Esophagus (tissue), 2 donors: ENCODE data around the gene PRDM10. TPM values are rescaled to one million over a fixed set of nuclear protein-coding genes. Genes with fewer than 3 reads are reported as not detected.

Source experiments
- H3K27ac ChIP-seq, 2 donors: one replicate each; pipeline ENCODE4 v1.5.1; 2013; ENCODE audit warnings: low read depth in 2 of 2, mild to moderate bottlenecking in 2 of 2, inconsistent platforms in 1 of 2, low read length in 1 of 2, moderate library complexity in 1 of 2
- H3K27me3 ChIP-seq, 2 donors: one replicate each; pipeline ENCODE4 v1.6.1; 2013; ENCODE audit warnings: low read length in 2 of 2, control low read depth in 1 of 2, mild to moderate bottlenecking in 1 of 2; ENCODE audit not compliant: insufficient read depth in 2 of 2, control insufficient read depth in 1 of 2
- H3K36me3 ChIP-seq, 2 donors: one replicate each; pipeline ENCODE4 v1.6.1; 2013; ENCODE audit warnings: low read length in 1 of 2; ENCODE audit not compliant: control insufficient read depth in 2 of 2, insufficient read depth in 2 of 2
- H3K4me1 ChIP-seq, 2 donors: one replicate each; pipeline ENCODE4 v1.6.1; 2013; ENCODE audit warnings: low read length in 1 of 2; ENCODE audit not compliant: control insufficient read depth in 2 of 2, insufficient read depth in 2 of 2
- H3K4me3 ChIP-seq, 2 donors: one replicate each; pipeline ENCODE4 v1.5.1; 2013; ENCODE audit warnings: low read length in 2 of 2, mild to moderate bottlenecking in 2 of 2, low read depth in 1 of 2, moderate library complexity in 1 of 2
- H3K9me3 ChIP-seq, 2 donors: one replicate each; pipeline ENCODE4 v1.6.1; 2013; ENCODE audit warnings: mild to moderate bottlenecking in 2 of 2, low read depth in 1 of 2, low read length in 1 of 2, moderate library complexity in 1 of 2; ENCODE audit not compliant: control insufficient read depth in 2 of 2, insufficient read depth in 1 of 2
- WGBS, 2 donors: extraction: QIAGEN DNeasy Blood & Tissue Kit; methylation state at CpG; one replicate each; pipeline ENCODE4 v1.1.7; 2013; 5-methylcytosine and 5-hydroxymethylcytosine counted together
- polyA plus RNA-seq, 2 donors: library from polyadenylated mRNA; stranded (reverse); fragments of 200-250 nt; gene quantifications; one replicate each; pipeline ENCODE4 v1.2.3, GENCODE V29; 2013
- donor health status: healthy with polysubstance abuse.
- donor health status: Bipolar disorder and iron deficiency.

The PRDM10 gene
- polyA plus RNA-seq, 2 donors = 2.6 to 3.8 TPM

GRCh38 chr11:129999407-129999806 is 3.2 kb downstream of the PRDM10 start:
- H3K27me3 ChIP-seq = no peaks in the 10 kb centered on the region
- no peak overlapping the region for H3K27ac ChIP-seq
- no peaks in the 10 kb centered on the region for H3K9me3 ChIP-seq
- no peak overlapping the region for H3K4me3 ChIP-seq
- H3K4me1 ChIP-seq = peaks cover 2 to 3% of the 10 kb centered on the region in 2 donors
- no peaks in the 10 kb centered on the region for H3K36me3 ChIP-seq
- 72 to 89% methylated on average over 4 of the region's 4 CpGs for WGBS, 2 donors

- no peaks in the 10 kb centered on the region for H3K9me3 ChIP-seq
- no peak overlapping the region for H3K4me3 ChIP-seq
- WGBS, 2 donors = 94 to 96% methylated on average over 7 of the region's 7 CpGs
- H3K36me3 ChIP-seq = no peaks in the 10 kb centered on the region
- H3K4me1 ChIP-seq = peaks cover 2 to 3% of the 10 kb centered on the region in 2 donors
- no peak overlapping the region for H3K27ac ChIP-seq
- H3K27me3 ChIP-seq = no peaks in the 10 kb centered on the region
These were observed 3.7 kb downstream of the PRDM10 start for GRCh38 chr11:129998905-129999304.

DNA sequence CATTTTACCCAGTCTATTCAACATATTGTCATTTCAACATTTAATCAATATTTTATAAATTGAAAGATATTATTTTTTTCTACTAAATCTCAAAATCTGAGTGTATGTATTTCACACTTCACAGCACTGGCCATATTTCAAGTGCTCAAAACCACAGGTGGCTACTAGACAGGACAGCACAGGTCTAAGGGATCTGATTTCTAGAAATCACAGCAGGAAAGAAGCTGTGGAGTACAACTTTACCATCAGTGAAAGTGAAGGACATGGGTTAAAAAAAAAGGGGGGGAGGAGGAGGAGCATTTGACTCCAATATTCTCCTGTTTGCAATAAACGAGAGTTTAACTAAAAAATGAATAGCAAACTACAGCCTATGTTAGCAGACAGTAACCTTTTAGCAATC is 4.5 kb downstream of the PRDM10 start:
- no peaks in the 10 kb centered on the region for H3K9me3 ChIP-seq
- H3K27me3 ChIP-seq = no peaks in the 10 kb centered on the region
- WGBS, 2 donors = 36 to 51% methylated on average over 1 of the region's 1 CpG
- H3K4me1 ChIP-seq = peaks cover 2 to 3% of the 10 kb centered on the region in 2 donors
- no peak overlapping the region for H3K27ac ChIP-seq
- no peaks in the 10 kb centered on the region for H3K36me3 ChIP-seq
- no peak overlapping the region for H3K4me3 ChIP-seq

DNA sequence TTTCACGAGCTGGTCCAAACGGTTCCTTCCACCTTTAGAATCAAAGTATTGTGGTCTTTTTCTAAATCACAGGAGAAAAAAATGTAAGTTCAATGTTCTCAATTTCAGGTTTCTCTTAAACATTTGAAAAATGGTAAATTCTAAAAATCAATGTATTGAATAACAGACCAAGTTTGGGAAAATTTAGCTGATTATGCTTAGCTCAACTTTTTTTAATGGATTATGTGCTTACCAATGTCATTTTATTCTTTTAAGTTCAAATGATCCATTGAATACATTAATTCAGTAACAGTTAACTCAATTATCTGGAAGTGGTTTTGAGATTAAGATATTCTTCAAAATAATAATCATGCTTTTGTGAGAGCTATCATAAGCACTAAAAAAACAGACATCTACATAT is 5.1 kb downstream of the PRDM10 start:
- Histone ChIP-seq H3K36me3 (no peaks in the 10 kb centered on the region), H3K9me3 (no peaks in the 10 kb centered on the region), H3K4me3 (no peak overlapping the region), H3K27ac (no peak overlapping the region), H3K4me1 (peaks cover 2 to 3% of the 10 kb centered on the region in 2 donors), H3K27me3 (no peaks in the 10 kb centered on the region)
- WGBS, 2 donors = 89 to 92% methylated on average over 2 of the region's 2 CpGs

DNA sequence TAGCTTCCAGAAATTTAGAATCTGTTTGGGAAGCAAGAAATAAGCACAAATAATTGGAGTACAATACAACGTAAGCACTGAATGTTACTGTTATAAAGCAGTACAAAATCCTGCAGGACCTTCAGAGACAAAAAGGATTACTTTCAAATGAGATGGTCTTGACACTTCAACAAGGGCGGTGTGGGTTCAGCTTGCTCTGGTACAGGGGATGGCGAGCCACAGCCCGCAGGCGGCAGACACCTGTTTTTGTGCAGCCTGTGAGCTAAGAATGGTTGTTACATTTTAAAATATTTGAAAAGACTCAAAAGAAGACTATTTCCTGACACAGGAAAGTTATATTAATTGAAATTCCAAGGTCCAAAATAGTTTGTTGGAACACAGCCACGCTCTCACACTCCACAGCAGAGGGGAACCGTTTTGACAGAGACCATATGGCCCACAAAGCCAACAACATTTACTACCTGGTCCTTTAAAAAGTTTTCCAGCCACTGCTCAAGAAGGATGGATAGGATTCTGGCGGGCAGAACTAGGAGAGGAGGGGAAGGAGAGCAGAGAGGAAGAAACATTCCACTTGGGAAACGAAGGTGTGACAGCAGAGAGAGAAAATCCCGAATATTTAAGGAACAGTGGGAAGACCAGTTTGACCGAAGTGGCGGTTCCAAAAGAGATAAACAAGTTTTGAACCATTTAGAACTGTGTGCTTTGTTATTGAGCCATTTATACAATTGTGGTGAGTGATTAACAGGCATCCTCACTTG is 6.3 kb downstream of the PRDM10 start:
- Histone ChIP-seq H3K4me3 (no peak overlapping the region), H3K27me3 (no peaks in the 10 kb centered on the region), H3K27ac (no peak overlapping the region), H3K4me1 (peaks cover 2 to 3% of the 10 kb centered on the region in 2 donors), H3K36me3 (no peaks in the 10 kb centered on the region), H3K9me3 (no peaks in the 10 kb centered on the region)
- WGBS, 2 donors = 61 to 62% methylated on average over 12 of the region's 12 CpGs

DNA sequence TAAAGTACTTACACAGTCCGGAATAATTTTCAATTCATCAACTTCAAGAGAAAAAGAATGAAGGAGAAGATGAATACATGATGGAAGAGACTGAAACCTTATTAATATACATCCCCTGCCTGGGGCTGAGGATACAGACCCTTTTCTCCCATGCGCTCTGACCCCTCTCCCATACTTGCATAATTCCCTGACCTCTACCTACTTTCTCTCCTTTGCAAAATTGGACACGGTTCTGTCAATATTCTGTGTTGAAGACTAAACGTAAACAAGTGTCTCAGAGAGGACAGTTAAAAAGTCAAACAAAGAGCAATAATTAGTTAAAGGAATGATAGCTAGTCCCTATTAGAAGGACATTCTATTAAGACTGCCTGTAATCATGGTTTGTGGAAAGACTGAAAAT is 7.5 kb downstream of the PRDM10 start:
- no peaks in the 10 kb centered on the region for H3K9me3 ChIP-seq
- no peak overlapping the region for H3K27ac ChIP-seq
- H3K4me1 ChIP-seq = no peaks in the 10 kb centered on the region
- 81 to 94% methylated on average over 4 of the region's 4 CpGs for WGBS, 2 donors
- H3K36me3 ChIP-seq = no peaks in the 10 kb centered on the region
- H3K27me3 ChIP-seq = no peaks in the 10 kb centered on the region
- H3K4me3 ChIP-seq = no peak overlapping the region

- no peaks in the 10 kb centered on the region for H3K9me3 ChIP-seq
- H3K4me1 ChIP-seq = no peaks in the 10 kb centered on the region
- no peak overlapping the region for H3K27ac ChIP-seq
- no peak overlapping the region for H3K4me3 ChIP-seq
- 24 to 31% methylated on average over 6 of the region's 6 CpGs for WGBS, 2 donors
- no peaks in the 10 kb centered on the region for H3K36me3 ChIP-seq
- no peaks in the 10 kb centered on the region for H3K27me3 ChIP-seq
These were observed 10.3 kb downstream of the PRDM10 start for GRCh38 chr11:129992161-129992944.

DNA sequence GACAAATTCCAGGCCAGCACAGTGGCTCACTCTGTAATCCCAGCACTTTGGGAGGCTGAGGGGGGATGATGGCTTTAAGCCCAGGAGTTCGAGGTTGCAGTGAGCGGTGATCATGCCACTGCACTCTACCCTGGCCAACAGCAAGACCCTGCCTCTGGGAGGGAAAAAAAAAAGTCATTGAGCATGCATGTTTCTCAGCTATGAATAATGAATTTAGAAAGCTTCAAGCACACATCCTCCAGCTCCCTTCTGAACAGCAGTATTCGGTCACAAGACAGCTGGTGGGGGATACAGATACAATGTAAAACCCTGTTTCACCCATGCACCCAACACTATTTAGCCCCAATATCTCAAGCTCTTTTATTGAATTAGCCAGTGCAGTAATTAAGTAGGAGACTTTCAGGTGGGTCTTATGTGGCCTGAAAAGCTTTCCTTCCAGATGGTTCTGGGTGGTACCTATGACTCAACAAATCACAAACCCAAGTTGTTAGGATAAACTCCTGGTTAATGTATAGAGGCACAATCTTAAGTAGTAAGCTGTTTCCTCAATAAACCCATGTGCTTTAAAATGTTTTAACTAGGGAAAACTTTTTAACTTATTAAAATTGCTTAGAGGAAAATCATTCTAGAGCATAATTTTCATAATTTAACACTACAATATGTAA is 13.4 kb downstream of the PRDM10 start:
- Histone ChIP-seq H3K27ac (no peak overlapping the region), H3K4me1 (peaks cover 3 to 5% of the 10 kb centered on the region in 2 donors), H3K9me3 (no peaks in the 10 kb centered on the region), H3K36me3 (peaks cover 0 to 3% of the 10 kb centered on the region in 2 donors), H3K4me3 (no peak overlapping the region), H3K27me3 (no peaks in the 10 kb centered on the region)
- WGBS, 2 donors = 70% methylated on average over 3 of the region's 3 CpGs

DNA sequence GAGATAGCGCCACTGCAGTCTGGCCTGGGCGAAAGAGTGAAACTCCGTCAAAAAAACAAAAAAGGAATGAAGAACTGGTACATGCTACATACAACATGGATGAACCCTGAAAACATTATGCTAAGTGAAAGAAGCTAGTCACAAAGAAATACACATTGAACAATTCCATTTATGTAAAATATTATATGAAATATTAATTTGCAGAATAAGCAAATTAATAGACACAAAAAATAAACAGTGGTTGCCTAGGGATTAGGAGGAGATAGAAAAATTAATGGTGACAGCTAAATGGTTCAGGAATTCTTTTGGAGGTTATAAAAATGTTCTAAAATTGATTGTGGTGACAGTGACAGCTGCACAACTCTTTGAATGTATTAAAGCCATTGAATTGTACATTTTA is 14.7 kb downstream of the PRDM10 start:
- Histone ChIP-seq H3K4me1 (peaks cover 3 to 5% of the 10 kb centered on the region in 2 donors), H3K9me3 (no peaks in the 10 kb centered on the region), H3K27me3 (no peaks in the 10 kb centered on the region), H3K27ac (no peak overlapping the region), H3K36me3 (peaks cover 0 to 3% of the 10 kb centered on the region in 2 donors), H3K4me3 (no peak overlapping the region)
- WGBS, 2 donors = 96 to 97% methylated on average over 3 of the region's 3 CpGs
